Body of pancreas (tissue), 4 donors: Measurements from ENCODE around the gene DTNA. TPM values are rescaled to one million over a fixed set of nuclear protein-coding genes. Genes with fewer than 3 reads are reported as not detected.

Experiments used
- ATAC-seq: fragments of 150-250 bp; one replicate; pipeline ENCODE4 v1.9.1; 2016
- DNase-seq, 4 donors: peaks; one replicate each; pipeline ENCODE4 v3.0.0-alpha.2; 2019
- H3K27ac ChIP-seq, 4 donors: fragments of 200-600 bp; sonication (generic); 1 replicate in 3 of 4; 2 replicates in 1 of 4; pipeline versions ENCODE4 v1.5.1 to v1.6.1; 2016 to 2019; ENCODE audit warnings: mild to moderate bottlenecking in 1 of 4, mixed read lengths in 1 of 4, moderate library complexity in 1 of 4
- H3K27me3 ChIP-seq, 2 donors: fragments of 200-600 bp; sonication (generic); one replicate each; pipeline ENCODE4 v1.6.0; 2016; ENCODE audit warnings: mild to moderate bottlenecking in 1 of 2
- H3K36me3 ChIP-seq, 2 donors: fragments of 200-600 bp; sonication (generic); replicated peaks in 1 of 2; 2 replicates each; pipeline ENCODE4 v1.5.1; 2016; ENCODE audit warnings: low read depth in 2 of 2; ENCODE audit not compliant: insufficient read depth in 1 of 2
- H3K4me1 ChIP-seq: fragments of 200-600 bp; sonication (generic); one replicate; pipeline ENCODE4 v1.6.0; 2016
- H3K4me3 ChIP-seq, 2 donors: fragments of 200-600 bp; sonication (generic); 1 replicate in 1 of 2; 2 replicates in 1 of 2; pipeline ENCODE4 v1.5.1; 2016 to 2019
- H3K9me3 ChIP-seq, 3 donors: fragments of 200-600 bp; sonication (generic); 1 replicate in 2 of 3; 2 replicates in 1 of 3; pipeline ENCODE4 v1.5.1; 2016
- CTCF ChIP-seq, 7 experiments: fragments of 450-650 bp in 4 of 7; fragments of 200-600 bp in 3 of 7; sonication (generic) in 3 of 7; IDR thresholded peaks; one replicate each; pipeline ENCODE4 v1.5.1; 2016 to 2019; ENCODE audit warnings: antibody characterized with exemption in 7 of 7
- POLR2A ChIP-seq, 3 donors: fragments of 450-650 bp; IDR thresholded peaks; one replicate each; pipeline ENCODE4 v1.6.1; 2016; ENCODE audit warnings: antibody characterized with exemption in 3 of 3, mild to moderate bottlenecking in 2 of 3
- WGBS, 2 donors: methylation state at CpG; one replicate each; pipeline ENCODE4 v1.1.5; 2017; 5-methylcytosine and 5-hydroxymethylcytosine counted together
- intact Hi-C: fragments of 100-400 bp; cut with DNase I; formaldehyde crosslinking; loops from one replicate; pipeline ENCODE4 v1.15.1; 2023
- total RNA-seq, 2 donors: library from RNA; depleted of rRNA; stranded (reverse); fragments of >200 nt; gene quantifications; one replicate each; pipeline ENCODE4 v1.1.0, GENCODE V29; 2016

Gene DTNA
- total RNA-seq, 2 donors from 2014 or later: 31.0 to 32.2 TPM

GRCh38 chr18:34848695-34849094 lies 138.6 kb downstream of the DTNA start:
- H3K9me3 ChIP-seq: no peaks in the 10 kb centered on the region
- DNase-seq: no peak
- H3K36me3 ChIP-seq: peaks cover 0 to 9% of the 10 kb centered on the region in 2 donors
- no peak for ATAC-seq
- no peaks in the 10 kb centered on the region for H3K4me1 ChIP-seq
- WGBS, 2 donors: 92 to 98% methylated on average over 3 of the region's 3 CpGs
- H3K4me3 ChIP-seq: no peak overlapping the region
- H3K27me3 ChIP-seq: no peaks in the 10 kb centered on the region
- intact Hi-C loops: no loop called here
- no peak overlapping the region for H3K27ac ChIP-seq
- TF ChIP-seq CTCF (IDR thresholded peaks at IDR 0.05) (no peak), POLR2A (IDR thresholded peaks at IDR 0.05) (no peak)

- Histone ChIP-seq H3K27me3 (no peaks in the 10 kb centered on the region), H3K27ac (no peak overlapping the region), H3K4me1 (no peaks in the 10 kb centered on the region), H3K4me3 (no peak overlapping the region), H3K9me3 (no peaks in the 10 kb centered on the region), H3K36me3 (peaks cover 0 to 4% of the 10 kb centered on the region in 2 donors)
- TF ChIP-seq CTCF (IDR thresholded peaks at IDR 0.05): no peak
- TF ChIP-seq POLR2A (IDR thresholded peaks at IDR 0.05): no peak
- 93 to 94% methylated on average over 3 of the region's 3 CpGs for WGBS, 2 donors
- intact Hi-C loops: no loop called here
- no peak for DNase-seq
- no peak for ATAC-seq
Measured at GRCh38 chr18:34857320-34857719, 147.2 kb downstream of the DTNA start.

- Histone ChIP-seq H3K9me3 (no peaks in the 10 kb centered on the region), H3K4me3 (no peak overlapping the region), H3K27ac (no peak overlapping the region), H3K27me3 (no peaks in the 10 kb centered on the region), H3K4me1 (no peaks in the 10 kb centered on the region), H3K36me3 (no peaks in the 10 kb centered on the region)
- DNase-seq: no peak
- intact Hi-C loops: no loop called here
- TF ChIP-seq CTCF (IDR thresholded peaks at IDR 0.05): no peak
- no peak for TF ChIP-seq POLR2A (IDR thresholded peaks at IDR 0.05)
- ATAC-seq: no peak
- 97 to 100% methylated on average over 5 of the region's 5 CpGs for WGBS, 2 donors
Measured at GRCh38 chr18:34858188-34858587, 148.1 kb downstream of the DTNA start.

- intact Hi-C loops: no loop called here
- ATAC-seq: no peak
- H3K4me3 ChIP-seq: no peak overlapping the region
- no peaks in the 10 kb centered on the region for H3K4me1 ChIP-seq
- no peaks in the 10 kb centered on the region for H3K9me3 ChIP-seq
- H3K36me3 ChIP-seq: no peaks in the 10 kb centered on the region
- DNase-seq: no peak
- no peaks in the 10 kb centered on the region for H3K27me3 ChIP-seq
- no peak overlapping the region for H3K27ac ChIP-seq
- WGBS, 2 donors: 91 to 97% methylated on average over 7 of the region's 7 CpGs
- TF ChIP-seq CTCF (IDR thresholded peaks at IDR 0.05) (no peak), POLR2A (IDR thresholded peaks at IDR 0.05) (no peak)
Measured at GRCh38 chr18:34859496-34859895, 149.4 kb downstream of the DTNA start.

GRCh38 chr18:34862561-34862960 lies 152.5 kb downstream of the DTNA start:
- Histone ChIP-seq H3K4me1 (no peaks in the 10 kb centered on the region), H3K36me3 (no peaks in the 10 kb centered on the region), H3K9me3 (no peaks in the 10 kb centered on the region), H3K27me3 (no peaks in the 10 kb centered on the region), H3K4me3 (no peak overlapping the region), H3K27ac (no peak overlapping the region)
- 85 to 89% methylated on average over 3 of the region's 3 CpGs for whole genome bisulfite sequencing, 2 donors
- TF ChIP-seq CTCF (IDR thresholded peaks at IDR 0.05) (no peak), POLR2A (IDR thresholded peaks at IDR 0.05) (no peak)
- no peak for DNase-seq
- ATAC-seq: no peak
- intact Hi-C loops: no loop called here
